GM15510 (cell line): ENCODE data around the gene RALB.

ENCODE experiments used
- POLR2A ChIP-seq: IDR thresholded peaks from 3 replicates; pipeline ENCODE4 v1.6.1; 2011; ENCODE audit warnings: borderline replicate concordance; ENCODE audit not compliant: insufficient read length; ENCODE audit errors: extremely low read depth

Gene RALB

GRCh38 chr2:120221616-120222015 is 31.0 kb upstream of the RALB start:
- TF ChIP-seq POLR2A, result no peak

- TF ChIP-seq POLR2A, result no peak
Observed at GRCh38 chr2:120222186-120223033, 30.2 kb upstream of the RALB start.

- peak; percentile 80 for TF ChIP-seq POLR2A
Observed at GRCh38 chr2:120223034-120223912, 29.4 kb upstream of the RALB start, which contains the start of gene TMEM185B. TSS of gene TMEM185B (minus strand) at chr2:120223400. CDS start at chr2:120222976, 424 bp downstream.

DNA sequence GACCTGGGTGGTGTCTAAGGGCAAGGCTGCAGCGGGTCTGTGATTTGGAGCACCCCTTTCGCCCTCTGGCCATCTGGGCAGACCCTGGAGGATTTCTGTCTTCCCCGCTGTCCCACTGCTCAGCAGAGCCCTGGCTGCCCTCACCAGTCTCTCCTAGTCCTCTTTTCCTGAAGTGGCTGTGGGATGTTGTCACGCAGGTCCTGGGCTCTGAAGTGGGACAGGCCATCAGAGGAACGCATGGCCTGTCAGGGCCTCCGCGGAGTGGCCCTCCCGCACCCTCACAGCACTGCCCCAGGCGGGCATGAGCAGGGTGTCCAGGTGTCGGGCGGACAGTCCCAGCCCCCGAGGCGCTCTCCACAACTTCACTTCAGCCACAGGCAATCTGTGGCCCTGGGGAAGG is 28.4 kb upstream of the RALB start:
- no peak for TF ChIP-seq POLR2A

- TF ChIP-seq POLR2A, result no peak
Observed at GRCh38 chr2:120224735-120225548, 27.7 kb upstream of the RALB start.

- TF ChIP-seq POLR2A, result no peak
Observed at GRCh38 chr2:120225549-120226065, 27.0 kb upstream of the RALB start.

GRCh38 chr2:120226316-120226715 is 26.3 kb upstream of the RALB start:
- no peak for TF ChIP-seq POLR2A

DNA sequence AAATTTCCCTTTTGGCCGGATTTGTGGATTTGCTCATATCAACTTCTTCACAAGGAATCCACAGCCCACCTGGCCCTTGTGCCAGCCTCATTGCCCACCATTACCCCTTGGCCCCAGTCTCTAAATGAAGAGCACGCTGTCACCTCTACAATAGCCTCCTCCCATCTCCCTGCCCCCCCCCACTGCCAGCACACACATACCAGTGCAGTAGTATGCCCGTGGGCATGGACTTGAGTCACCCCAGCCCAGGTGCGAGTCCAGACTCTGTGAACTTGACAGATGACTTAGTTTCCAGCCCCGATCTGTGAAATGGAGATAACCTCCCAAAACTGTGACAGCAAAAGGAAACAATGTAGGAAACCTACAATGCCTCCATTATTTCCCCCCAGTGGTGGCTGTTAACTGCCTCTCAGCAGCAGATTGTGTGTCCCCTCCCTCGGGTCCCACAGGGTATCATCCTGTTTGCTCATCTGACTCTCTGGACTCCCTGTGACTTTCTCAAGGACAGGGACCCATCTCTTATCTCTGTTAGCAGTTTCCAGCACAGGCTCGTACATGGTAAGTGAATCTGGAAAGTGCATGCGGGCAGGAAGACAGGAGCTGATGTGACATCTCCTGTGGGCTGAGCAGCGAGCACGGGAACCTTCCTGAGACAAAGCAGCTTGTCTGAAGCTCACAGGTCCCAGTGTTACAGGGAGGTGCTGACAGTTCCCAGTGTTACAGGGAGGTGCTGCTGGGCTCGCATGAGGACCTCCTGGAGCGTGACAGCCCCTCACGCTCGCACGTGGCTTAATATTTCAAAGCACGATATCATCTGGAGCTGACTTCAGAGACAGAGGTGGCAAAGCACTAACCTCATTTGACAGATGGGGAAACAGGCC is 25.3 kb upstream of the RALB start:
- TF ChIP-seq POLR2A, result peak; percentile 7

GRCh38 chr2:120228503-120228902 is 24.1 kb upstream of the RALB start:
- TF ChIP-seq POLR2A, result no peak

GRCh38 chr2:120229341-120229740 is 23.3 kb upstream of the RALB start:
- TF ChIP-seq POLR2A, result no peak

- TF ChIP-seq POLR2A, result no peak
Observed at GRCh38 chr2:120230515-120231471, 21.9 kb upstream of the RALB start.

GRCh38 chr2:120231564-120231973 is 21.1 kb upstream of the RALB start:
- TF ChIP-seq POLR2A, result no peak
